Peyer's patch (tissue), 4 donors: ENCODE measurements around the gene NR4A1.

Experiments used
- POLR2A ChIP-seq, 2 donors: fragments of 450-650 bp; IDR thresholded peaks; one replicate each; pipeline ENCODE4 v1.5.1; 2017; ENCODE audit warnings: antibody characterized with exemption in 2 of 2, mild to moderate bottlenecking in 2 of 2, moderate library complexity in 2 of 2
- TF ChIP-seq, protein P1 (sequence below), 6 experiments: fragments of 450-650 bp in 4 of 6; fragments of 200-600 bp in 2 of 6; sonication (generic) in 1 of 6; IDR thresholded peaks; one replicate each; pipeline ENCODE4 v1.5.1; 2017 to 2019; ENCODE audit warnings: antibody characterized with exemption in 6 of 6, mild to moderate bottlenecking in 3 of 6, moderate library complexity in 1 of 6

DNA sequence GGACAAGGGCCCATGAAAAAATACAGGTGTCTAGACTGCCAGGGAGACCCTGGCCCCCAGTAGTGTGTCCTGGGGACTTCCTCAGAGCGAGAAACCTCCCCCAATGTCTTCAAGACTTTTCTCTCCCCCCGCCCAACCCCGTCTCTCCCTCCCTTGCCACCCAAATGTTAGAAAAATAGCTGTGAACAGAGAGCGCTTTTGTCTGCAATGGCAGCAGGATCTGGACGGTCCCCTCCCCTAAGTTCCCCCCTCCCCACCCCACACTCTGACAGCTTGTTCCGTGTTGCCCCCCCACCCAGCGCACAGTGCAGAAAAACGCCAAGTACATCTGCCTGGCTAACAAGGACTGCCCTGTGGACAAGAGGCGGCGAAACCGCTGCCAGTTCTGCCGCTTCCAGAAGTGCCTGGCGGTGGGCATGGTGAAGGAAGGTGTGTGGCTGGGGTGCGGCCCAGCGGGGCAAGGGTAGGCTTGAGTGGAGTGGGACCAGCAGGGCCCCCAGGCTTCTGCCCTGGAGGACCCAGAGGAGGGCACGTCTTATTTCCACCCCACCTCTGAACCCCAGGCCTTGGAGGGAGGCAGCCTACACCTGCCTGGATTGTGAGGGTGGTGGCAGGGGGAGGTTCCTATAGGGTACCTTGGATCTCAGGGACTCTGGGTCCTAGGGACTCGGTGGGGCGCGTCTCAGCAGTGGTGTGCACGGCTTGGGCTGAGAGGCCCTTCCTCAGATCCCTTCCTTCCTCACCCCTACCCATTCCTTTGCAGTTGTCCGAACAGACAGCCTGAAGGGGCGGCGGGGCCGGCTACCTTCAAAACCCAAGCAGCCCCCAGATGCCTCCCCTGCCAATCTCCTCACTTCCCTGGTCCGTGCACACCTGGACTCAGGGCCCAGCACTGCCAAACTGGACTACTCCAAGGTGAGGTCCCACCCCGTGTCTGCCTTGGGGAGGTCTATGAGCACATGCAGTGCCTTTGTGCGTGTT is 4.8 kb downstream of the NR4A1 start:
- TF ChIP-seq, protein P1, sequence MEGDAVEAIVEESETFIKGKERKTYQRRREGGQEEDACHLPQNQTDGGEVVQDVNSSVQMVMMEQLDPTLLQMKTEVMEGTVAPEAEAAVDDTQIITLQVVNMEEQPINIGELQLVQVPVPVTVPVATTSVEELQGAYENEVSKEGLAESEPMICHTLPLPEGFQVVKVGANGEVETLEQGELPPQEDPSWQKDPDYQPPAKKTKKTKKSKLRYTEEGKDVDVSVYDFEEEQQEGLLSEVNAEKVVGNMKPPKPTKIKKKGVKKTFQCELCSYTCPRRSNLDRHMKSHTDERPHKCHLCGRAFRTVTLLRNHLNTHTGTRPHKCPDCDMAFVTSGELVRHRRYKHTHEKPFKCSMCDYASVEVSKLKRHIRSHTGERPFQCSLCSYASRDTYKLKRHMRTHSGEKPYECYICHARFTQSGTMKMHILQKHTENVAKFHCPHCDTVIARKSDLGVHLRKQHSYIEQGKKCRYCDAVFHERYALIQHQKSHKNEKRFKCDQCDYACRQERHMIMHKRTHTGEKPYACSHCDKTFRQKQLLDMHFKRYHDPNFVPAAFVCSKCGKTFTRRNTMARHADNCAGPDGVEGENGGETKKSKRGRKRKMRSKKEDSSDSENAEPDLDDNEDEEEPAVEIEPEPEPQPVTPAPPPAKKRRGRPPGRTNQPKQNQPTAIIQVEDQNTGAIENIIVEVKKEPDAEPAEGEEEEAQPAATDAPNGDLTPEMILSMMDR (IDR thresholded peaks at IDR 0.05) = no peak
- no peak for TF ChIP-seq POLR2A (IDR thresholded peaks at IDR 0.05)
